Suprapubic skin (tissue), 4 donors: ENCODE measurements around the gene SIN3B.

Experiments
- CTCF ChIP-seq, 2 donors: fragments of 200-600 bp in 1 of 2; fragments of 450-650 bp in 1 of 2; sonication (generic) in 1 of 2; IDR thresholded peaks; one replicate each; pipeline ENCODE4 v1.5.1; 2016 to 2019; ENCODE audit warnings: antibody characterized with exemption in 2 of 2, mild to moderate bottlenecking in 1 of 2, moderate library complexity in 1 of 2
- EP300 ChIP-seq: sonication (generic); formaldehyde crosslinking; IDR thresholded peaks from one replicate; pipeline ENCODE4 v1.6.1; 2017; ENCODE audit warnings: antibody characterized with exemption
- POLR2AphosphoS5 ChIP-seq, 3 donors: sonication (generic); formaldehyde crosslinking; IDR thresholded peaks; one replicate each; pipeline ENCODE4 v1.6.1; 2017; ENCODE audit warnings: antibody characterized with exemption in 3 of 3

GRCh38 chr19:16822648-16823047, 6.5 kb upstream of the SIN3B start:
- no peak for TF ChIP-seq EP300
- TF ChIP-seq CTCF (IDR thresholded peaks at IDR 0.05), result no peak
- TF ChIP-seq POLR2AphosphoS5 (IDR thresholded peaks at IDR 0.05), result no peak
